HG02759 (cell line): ENCODE data around the gene CCDC9.
A peak's percentile ranks its signal among the peaks of the same experiment; 100 is the strongest.
"Not testable (repeated sequence)": the region's sequence is repeated elsewhere in the genome, so short reads cannot be mapped to it uniquely, and the experiment has no call there.

Experiments used
- ATAC-seq: cut with Tn5 transposase; IDR thresholded peaks from one replicate; pipeline ENCODE4 v1.9.1; 2021; ENCODE audit warnings: mild to moderate bottlenecking, moderate library complexity; ENCODE audit not compliant: unreplicated experiment

The CCDC9 gene

GRCh38 chr19:47231215-47232054 is 24.9 kb upstream of the CCDC9 start:
- peak; percentile 41 for ATAC-seq

- no peak for ATAC-seq
Measured at GRCh38 chr19:47232422-47233211, 23.7 kb upstream of the CCDC9 start.

GRCh38 chr19:47236072-47236675 is 20.2 kb upstream of the CCDC9 start:
- no peak for ATAC-seq

GRCh38 chr19:47239152-47239551 is 17.2 kb upstream of the CCDC9 start:
- no peak for ATAC-seq

- no peak for ATAC-seq
Measured at GRCh38 chr19:47239610-47240296, 16.6 kb upstream of the CCDC9 start.

- ATAC-seq, result no peak
Measured at GRCh38 chr19:47240556-47240955, 15.8 kb upstream of the CCDC9 start.

GRCh38 chr19:47240996-47241918 is 15.1 kb upstream of the CCDC9 start:
- ATAC-seq, result no peak

- ATAC-seq, result no peak
Measured at GRCh38 chr19:47241919-47242577, 14.3 kb upstream of the CCDC9 start.

GRCh38 chr19:47243364-47243775 is 13.0 kb upstream of the CCDC9 start:
- ATAC-seq, result no peak

- peak; percentile 68 for ATAC-seq
Measured at GRCh38 chr19:47243776-47244547, 12.4 kb upstream of the CCDC9 start.

GRCh38 chr19:47247308-47247990 is 8.9 kb upstream of the CCDC9 start:
- ATAC-seq, result no peak

- not testable (repeated sequence) for ATAC-seq
Measured at GRCh38 chr19:47253016-47253415, 3.3 kb upstream of the CCDC9 start.

GRCh38 chr19:47253467-47253881 is 2.9 kb upstream of the CCDC9 start:
- ATAC-seq, result no peak

GRCh38 chr19:47253970-47254369 is 2.4 kb upstream of the CCDC9 start:
- no peak for ATAC-seq

- ATAC-seq, result peak; percentile 70
Measured at GRCh38 chr19:47256693-47257410, 527 bp downstream of the CCDC9 start.

GRCh38 chr19:47257411-47258169 is 1.3 kb downstream of the CCDC9 start:
- no peak for ATAC-seq

GRCh38 chr19:47258434-47258833 is 2.1 kb downstream of the CCDC9 start:
- ATAC-seq, result no peak
